GM18907 (cell line): ENCODE results near the gene IMPG2.

Experiments used
- ATAC-seq: cut with Tn5 transposase; IDR thresholded peaks from one replicate; pipeline ENCODE4 v1.9.1; 2021; ENCODE audit warnings: mild to moderate bottlenecking, moderate library complexity; ENCODE audit not compliant: unreplicated experiment

The IMPG2 gene

GRCh38 chr3:101278727-101279126, 41.6 kb downstream of the IMPG2 start:
- no peak for ATAC-seq

GRCh38 chr3:101273608-101274007, 46.8 kb downstream of the IMPG2 start:
- ATAC-seq, result no peak

GRCh38 chr3:101273156-101273555, 47.2 kb downstream of the IMPG2 start:
- ATAC-seq, result no peak

GRCh38 chr3:101271728-101272127, 48.6 kb downstream of the IMPG2 start:
- no peak for ATAC-seq

GRCh38 chr3:101270149-101270548, 50.2 kb downstream of the IMPG2 start:
- ATAC-seq, result no peak

GRCh38 chr3:101268971-101269671, 51.3 kb downstream of the IMPG2 start:
- no peak for ATAC-seq

- no peak for ATAC-seq
Measured at GRCh38 chr3:101268141-101268540, 52.2 kb downstream of the IMPG2 start.

GRCh38 chr3:101266566-101266965, 53.8 kb downstream of the IMPG2 start:
- no peak for ATAC-seq

- ATAC-seq, result no peak
Measured at GRCh38 chr3:101266071-101266470, 54.3 kb downstream of the IMPG2 start.

GRCh38 chr3:101262393-101263240, 57.8 kb downstream of the IMPG2 start:
- ATAC-seq, result peak; percentile 87

- ATAC-seq, result no peak
Measured at GRCh38 chr3:101261506-101261905, 58.9 kb downstream of the IMPG2 start.

- ATAC-seq, result no peak
Measured at GRCh38 chr3:101259485-101260341, 60.7 kb downstream of the IMPG2 start.

- no peak for ATAC-seq
Measured at GRCh38 chr3:101256511-101256910, 63.9 kb downstream of the IMPG2 start.

GRCh38 chr3:101255441-101255840, 64.9 kb downstream of the IMPG2 start:
- ATAC-seq, result no peak

- no peak for ATAC-seq
Measured at GRCh38 chr3:101253396-101253795, 67.0 kb downstream of the IMPG2 start.

- no peak for ATAC-seq
Measured at GRCh38 chr3:101252945-101253344, 67.4 kb downstream of the IMPG2 start.

- ATAC-seq, result no peak
Measured at GRCh38 chr3:101252307-101252706, 68.1 kb downstream of the IMPG2 start.

- ATAC-seq, result no peak
Measured at GRCh38 chr3:101251441-101251840, 68.9 kb downstream of the IMPG2 start.

GRCh38 chr3:101249522-101249921, 70.9 kb downstream of the IMPG2 start:
- no peak for ATAC-seq

- ATAC-seq, result no peak
Measured at GRCh38 chr3:101248736-101249135, 71.6 kb downstream of the IMPG2 start.

- ATAC-seq, result no peak
Measured at GRCh38 chr3:101244212-101244575, 76.2 kb downstream of the IMPG2 start.
